ENCODE data around the gene HLCS. TPM values are rescaled to one million over a fixed set of nuclear protein-coding genes. Genes with fewer than 3 reads are reported as not detected.
"Not testable (repeated sequence)": the region's sequence is repeated elsewhere in the genome, so short reads cannot be mapped to it uniquely, and the experiment has no call there.

The HLCS gene
- total and polyA plus RNA-seq, 2 of the 8 experiments (the other 6 are each of a cell fraction or from before 2014, with no cell fraction given) = 4.7 to 12.2 TPM

DNA sequence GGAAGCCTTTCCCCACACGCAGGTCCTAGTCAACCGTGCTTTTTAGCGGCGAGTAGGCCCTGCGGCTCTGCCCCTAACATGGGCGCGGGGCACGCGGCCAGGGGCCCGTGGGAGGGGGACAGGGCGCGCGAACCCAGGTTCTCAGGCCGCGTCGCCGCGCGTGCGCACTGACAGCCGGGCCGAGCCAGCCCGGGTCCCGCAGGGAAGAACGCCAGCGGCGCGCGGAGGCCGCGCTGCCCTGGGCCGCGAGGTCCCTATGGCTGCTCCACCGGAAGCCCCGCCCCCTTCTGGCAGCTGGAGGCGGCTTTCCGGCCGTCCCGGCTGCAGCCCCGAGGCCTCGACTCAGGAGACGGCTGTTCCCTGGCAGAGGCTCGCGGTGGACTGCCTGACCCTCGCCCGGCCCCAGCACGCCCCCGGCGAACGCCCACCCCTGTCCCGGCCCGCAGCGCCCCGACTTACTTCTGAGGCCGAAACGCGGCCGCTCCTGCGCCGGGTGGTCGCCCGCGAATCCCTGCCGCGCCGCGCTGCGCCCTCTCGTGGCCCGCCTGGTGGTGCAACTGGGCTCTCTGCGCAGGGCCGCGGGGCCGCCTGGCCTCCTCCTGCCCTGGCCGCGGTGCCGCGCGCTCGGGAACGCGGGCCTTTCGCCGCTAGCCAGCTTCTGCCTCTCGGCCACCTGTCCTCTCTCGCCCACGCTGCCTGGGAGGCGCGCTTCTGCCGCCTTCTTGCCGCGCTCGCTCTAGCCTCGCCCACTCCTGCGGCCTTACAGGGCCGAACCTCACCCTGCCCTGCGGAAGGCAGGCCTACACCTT is 23.4 kb upstream of the HLCS start (continued):
- TF ChIP-seq PHF8 (conservative IDR thresholded peaks at IDR 0.05; ENCODE audit: low read depth, low read length) = peak; percentile 87

DNA sequence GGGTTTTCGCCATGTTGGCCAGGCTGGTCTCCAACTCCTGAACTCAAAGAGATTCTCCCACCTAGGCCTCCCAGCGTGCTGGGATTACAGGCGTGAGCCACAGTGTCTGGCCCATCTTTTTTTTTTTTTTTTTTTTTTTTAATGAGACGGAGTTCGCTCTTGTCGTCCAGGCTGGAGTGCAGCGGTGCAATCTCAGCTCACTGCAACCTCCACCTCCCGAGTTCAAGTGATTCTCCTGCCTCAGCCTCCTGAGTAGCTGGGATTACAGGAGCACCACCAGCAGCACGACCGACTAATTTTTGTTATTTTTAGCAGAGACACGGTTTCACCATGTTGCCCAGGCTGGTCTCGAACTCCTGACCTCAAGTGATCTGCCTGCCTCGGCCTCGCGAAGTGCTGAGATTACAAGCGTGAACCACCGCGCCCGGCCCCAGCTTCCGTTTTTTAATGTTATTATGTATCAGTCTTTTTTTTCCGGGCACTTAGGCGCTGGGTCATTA is 22.8 kb upstream of the HLCS start:
- H3K18ac ChIP-seq (ENCODE audit: extremely low read depth, low read length) = peak overlapping the region; percentile 48; the same call in 1 of the 2 replicates
- not testable (repeated sequence) for H3K9ac ChIP-seq (replicated peaks in 1 of 4; ENCODE audit: extremely low read depth in 1 of 4, low read depth in 3 of 4, low read length in 3 of 4); H3K27me3 ChIP-seq (replicated peaks in 1 of 4; ENCODE audit: control insufficient read depth in 3 of 4, extremely low read depth in 1 of 4, insufficient read depth in 3 of 4, low read length in 3 of 4); H3K4ac ChIP-seq (replicated peaks; ENCODE audit: insufficient read length, low read depth, low read length); H4K20me1 ChIP-seq (replicated peaks in 1 of 2; ENCODE audit: control insufficient read depth in 1 of 2, insufficient read depth in 2 of 2, low read length in 2 of 2); H3K79me1 ChIP-seq (ENCODE audit: low read depth, low read length); H2AFZ ChIP-seq (ENCODE audit: low read length); H2BK12ac ChIP-seq (ENCODE audit: low read depth, low read length); H3K9me3 ChIP-seq (ENCODE audit: insufficient read depth in 2 of 2, low read depth in 1 of 2, low read length in 1 of 2); H2BK5ac ChIP-seq (ENCODE audit: low read depth, low read length); H2BK20ac ChIP-seq (ENCODE audit: low read length); H2AK5ac ChIP-seq (ENCODE audit: low read depth, low read length); H3K36me3 ChIP-seq (ENCODE audit: control insufficient read depth in 2 of 4, insufficient read depth in 4 of 4, low read length in 3 of 4); FAIRE-seq; H4K91ac ChIP-seq (replicated peaks; ENCODE audit: insufficient read length, low read length); H3K23me2 ChIP-seq (ENCODE audit: low read depth, low read length); H2BK120ac ChIP-seq (replicated peaks; ENCODE audit: low read depth, low read length); H3K27ac ChIP-seq (ENCODE audit: low read depth, low read length); H3K23ac ChIP-seq (ENCODE audit: insufficient read length); H2BK15ac ChIP-seq (ENCODE audit: low read length); H3K14ac ChIP-seq (ENCODE audit: insufficient read length); H3K56ac ChIP-seq (replicated peaks; ENCODE audit: insufficient read length, low read depth, low read length); DNase-seq (ENCODE audit: low read depth in 1 of 2, low spot score in 2 of 2); H3K79me2 ChIP-seq (ENCODE audit: control insufficient read depth in 1 of 2, insufficient read depth in 2 of 2, low read length in 2 of 2)
- peak overlapping the region; percentile 87 for H3K4me2 ChIP-seq (ENCODE audit: insufficient read depth in 1 of 2, low read depth in 2 of 2, low read length in 2 of 2)
- CTCF ChIA-PET (ENCODE audit: partially characterized antibody) = interaction anchor here (0.5 to 8.6 kb wide), 11 partner anchors 10 to 597 kb away, joined by 3 to 89 read pairs (median 5); partner anchors contain the start of gene HLCS
- peak overlapping the region; percentile 37; the same call in 1 of the 2 replicates for H4K8ac ChIP-seq (ENCODE audit: extremely low read depth, insufficient read depth, low read length)
- 58% methylated on average over 16 of the region's 22 CpGs; no CpG with 5 or more reads in 1 of the 2 experiments for WGBS, 2 experiments (ENCODE audit: extremely low coverage in 1 of 2, insufficient coverage in 1 of 2, insufficient read length in 1 of 2, insufficient replicate concordance in 2 of 2, low coverage in 1 of 2, low lambda C conversion rate in 2 of 2, missing lambda C conversion rate in 1 of 2)
- peak overlapping the region; percentile 46 to 70 (median 52) for H3K4me3 ChIP-seq (ENCODE audit: extremely low read depth in 1 of 4, insufficient read depth in 2 of 4, low read depth in 3 of 4, low read length in 4 of 4)
- H4K5ac ChIP-seq (ENCODE audit: insufficient read length, low read depth, low read length) = peak overlapping the region; percentile 29
- H3K4me1 ChIP-seq (replicated peaks in 1 of 4; ENCODE audit: control insufficient read depth in 3 of 4, insufficient read depth in 4 of 4, low read length in 3 of 4) = peaks cover 3 to 16% (median 6%) of the 10 kb centered on the region in 4 experiments
- POLR2A ChIA-PET (ENCODE audit: partially characterized antibody) = interaction anchor here (0.6 to 2.7 kb wide), 8 partner anchors 10 to 356 kb away, joined by 3 to 14 read pairs (median 4); partner anchors contain the start of genes HLCS and RIPPLY3

Measured in H1 (cell line).